ENCODE measurements around the gene RAB8B.

DNA sequence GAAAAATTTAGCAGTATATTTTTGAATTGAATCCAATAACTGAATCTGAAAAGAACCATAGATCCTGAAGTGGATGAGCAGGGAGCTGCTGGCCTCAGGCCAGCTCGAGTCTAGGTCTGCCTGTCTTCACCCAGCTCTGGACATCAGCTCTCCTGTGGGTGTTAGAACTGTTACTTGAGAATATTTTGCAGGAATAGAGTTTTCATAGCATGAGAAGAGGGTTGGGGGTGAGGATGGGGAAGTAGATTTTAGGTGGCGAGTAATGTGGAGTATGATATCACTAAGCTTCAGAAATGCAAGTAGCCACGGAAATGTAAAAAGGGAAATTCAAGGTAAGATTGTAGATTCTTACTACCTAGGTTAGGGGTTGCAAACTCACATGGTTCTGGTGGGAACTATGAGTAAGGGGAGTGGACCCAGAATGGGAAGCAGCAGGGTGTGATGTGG, 6.2 kb downstream of the RAB8B start:
- TF ChIP-seq POLR2A (IDR thresholded peaks at IDR 0.05) = no peak
- TF ChIP-seq, protein P1, sequence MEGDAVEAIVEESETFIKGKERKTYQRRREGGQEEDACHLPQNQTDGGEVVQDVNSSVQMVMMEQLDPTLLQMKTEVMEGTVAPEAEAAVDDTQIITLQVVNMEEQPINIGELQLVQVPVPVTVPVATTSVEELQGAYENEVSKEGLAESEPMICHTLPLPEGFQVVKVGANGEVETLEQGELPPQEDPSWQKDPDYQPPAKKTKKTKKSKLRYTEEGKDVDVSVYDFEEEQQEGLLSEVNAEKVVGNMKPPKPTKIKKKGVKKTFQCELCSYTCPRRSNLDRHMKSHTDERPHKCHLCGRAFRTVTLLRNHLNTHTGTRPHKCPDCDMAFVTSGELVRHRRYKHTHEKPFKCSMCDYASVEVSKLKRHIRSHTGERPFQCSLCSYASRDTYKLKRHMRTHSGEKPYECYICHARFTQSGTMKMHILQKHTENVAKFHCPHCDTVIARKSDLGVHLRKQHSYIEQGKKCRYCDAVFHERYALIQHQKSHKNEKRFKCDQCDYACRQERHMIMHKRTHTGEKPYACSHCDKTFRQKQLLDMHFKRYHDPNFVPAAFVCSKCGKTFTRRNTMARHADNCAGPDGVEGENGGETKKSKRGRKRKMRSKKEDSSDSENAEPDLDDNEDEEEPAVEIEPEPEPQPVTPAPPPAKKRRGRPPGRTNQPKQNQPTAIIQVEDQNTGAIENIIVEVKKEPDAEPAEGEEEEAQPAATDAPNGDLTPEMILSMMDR (IDR thresholded peaks at IDR 0.05) = no peak

All from testis (tissue), 2 donors.